Activated CD4-positive, alpha-beta T cell treated with anti-CD3 and anti-CD28 coated beads, Interleukin-2, amount 50 U/mL, for 4 hours (primary cell): Measurements from ENCODE around the gene ZMYND8.
"Not testable (repeated sequence)": the region's sequence is repeated elsewhere in the genome, so short reads cannot be mapped to it uniquely, and the experiment has no call there.

Experiments
- DNase-seq, 2 experiments: peaks; one replicate each; pipeline ENCODE4 v3.0.0-alpha.2; 2020

Gene ZMYND8

DNA sequence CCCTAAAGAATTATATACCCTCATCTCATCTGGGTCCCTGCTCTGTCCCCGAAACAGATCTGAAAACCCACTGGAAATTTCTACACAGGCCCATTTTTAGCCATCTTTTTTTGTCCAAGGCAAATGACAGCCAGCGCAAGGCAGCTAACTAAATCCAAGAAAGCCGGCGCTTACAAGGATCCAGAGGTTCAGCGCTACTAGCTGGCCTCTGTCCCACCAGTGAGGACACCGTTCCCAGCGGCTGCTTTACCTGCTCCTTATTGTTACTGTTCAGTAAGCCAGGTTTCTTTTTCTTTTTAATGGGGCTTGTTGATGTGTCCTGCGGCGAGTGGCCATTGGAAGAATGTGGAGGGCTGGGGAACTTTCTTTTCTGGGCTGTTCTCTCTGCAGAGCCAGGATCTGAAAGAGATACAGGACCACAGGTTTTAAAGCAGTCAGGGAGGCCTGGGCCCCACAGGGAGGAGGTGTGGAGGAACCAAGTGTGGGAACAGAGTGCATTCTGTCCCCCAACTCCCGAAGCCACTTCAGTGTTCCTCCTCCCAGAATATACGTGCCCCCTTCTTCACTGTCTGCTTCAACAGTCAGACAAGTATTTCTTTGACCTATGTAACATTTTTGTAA lies 46.6 kb downstream of the ZMYND8 start:
- DNase-seq: no peak

DNA sequence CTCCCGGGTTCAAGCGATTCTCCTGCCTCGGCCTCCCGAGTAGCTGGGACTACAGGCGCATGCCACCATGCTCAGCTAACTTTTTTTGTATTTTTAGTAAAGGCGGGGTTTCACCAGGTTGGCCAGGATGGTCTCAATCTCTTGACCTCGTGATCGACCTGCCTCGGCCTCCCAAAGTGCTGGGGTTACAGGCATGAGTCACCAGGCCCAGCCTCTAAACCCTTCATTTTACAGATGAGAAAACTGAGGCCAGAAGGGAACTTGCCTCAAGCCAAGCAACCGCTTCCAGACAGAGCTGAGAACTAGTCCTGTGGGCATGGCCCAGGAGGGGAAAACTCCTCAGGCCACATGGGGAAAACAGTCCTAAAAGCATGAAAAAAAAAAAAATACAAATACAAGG lies 47.1 kb downstream of the ZMYND8 start:
- DNase-seq: no peak

DNA sequence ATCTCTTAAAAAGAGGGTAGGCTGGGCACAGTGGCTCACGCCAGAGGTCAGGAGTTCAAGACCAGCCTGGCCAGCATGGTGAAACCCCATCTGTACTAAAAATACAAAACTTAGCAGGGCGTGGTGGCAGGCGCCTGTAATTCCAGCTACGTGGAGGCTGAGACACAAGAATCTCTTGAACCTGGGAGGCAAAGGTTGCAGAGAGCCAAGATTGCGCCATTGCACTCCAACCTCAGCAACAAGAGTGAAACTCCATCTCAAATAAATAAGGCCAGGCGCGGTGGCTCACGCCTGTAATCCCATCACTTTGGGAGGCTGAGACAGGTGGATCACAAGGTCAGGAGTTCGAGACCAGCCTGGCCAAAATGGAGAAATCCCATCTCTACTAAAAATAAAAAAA lies 48.9 kb downstream of the ZMYND8 start:
- not testable (repeated sequence) for DNase-seq

DNA sequence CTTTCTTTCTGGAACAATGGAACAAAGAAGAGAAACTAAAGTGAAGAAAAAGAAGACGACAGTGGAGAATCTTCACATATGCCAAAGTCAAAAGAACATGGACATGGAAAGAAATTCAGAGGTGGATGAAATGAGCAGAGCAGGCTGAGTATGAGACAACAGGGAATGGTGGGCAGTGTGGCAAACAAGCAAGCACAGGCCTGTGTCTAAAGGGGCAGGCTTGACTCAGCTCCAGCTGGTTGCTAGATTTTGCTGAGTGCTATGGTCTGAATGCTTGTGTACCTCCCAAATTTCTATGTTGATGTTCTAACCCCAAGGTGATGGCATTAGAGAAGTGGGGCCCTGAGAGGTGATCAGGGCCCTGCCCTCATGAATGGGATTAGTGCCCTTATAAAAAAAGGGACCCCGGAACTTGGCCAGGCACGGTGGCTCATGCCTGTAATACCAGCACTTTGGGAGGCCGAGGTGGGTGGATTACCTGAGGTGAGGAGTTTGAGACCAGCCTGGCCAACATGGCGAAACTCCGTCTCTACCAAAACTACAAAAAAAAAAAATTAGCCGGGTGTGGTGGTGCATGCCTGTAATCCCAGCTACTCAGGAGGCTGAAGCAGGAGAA lies 49.6 kb downstream of the ZMYND8 start:
- DNase-seq: no peak

DNA sequence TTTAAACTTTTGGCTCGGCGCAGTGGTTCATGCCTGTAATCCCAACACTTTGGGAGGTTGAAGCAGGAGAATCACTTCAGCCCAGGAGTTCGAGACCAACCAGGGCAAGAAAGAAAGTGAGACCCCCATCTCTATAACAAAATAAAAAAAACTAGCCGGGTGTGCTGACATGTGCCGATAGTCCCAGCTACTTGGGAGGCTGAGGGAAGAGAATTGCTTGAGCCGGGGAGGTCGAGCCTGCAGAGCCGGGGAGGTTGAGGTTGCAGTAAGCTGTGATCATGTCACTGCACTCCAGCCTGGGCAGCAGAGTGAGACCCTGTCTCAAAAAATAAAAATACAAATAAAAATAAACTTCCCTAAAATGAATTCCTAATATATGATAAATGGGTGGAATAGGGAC lies 50.4 kb downstream of the ZMYND8 start:
- no peak for DNase-seq

DNA sequence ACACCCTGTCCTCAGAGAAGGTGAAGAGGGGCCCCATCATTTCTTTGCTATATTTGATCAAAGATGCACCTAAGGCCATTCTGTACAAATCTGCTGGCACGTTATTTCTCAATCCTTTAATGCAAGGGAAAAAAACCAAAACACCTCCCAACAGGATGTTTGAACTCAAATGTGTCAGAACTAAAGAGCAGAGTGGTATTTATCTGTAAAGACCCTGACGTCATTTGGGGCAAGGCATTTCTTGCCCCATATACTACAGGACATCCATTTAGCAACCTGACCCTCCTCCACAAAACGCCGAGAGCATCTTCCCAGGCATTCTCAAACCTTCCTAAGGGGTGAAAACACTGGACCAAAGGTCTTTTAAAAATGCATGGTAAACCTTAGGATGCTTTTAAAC lies 50.8 kb downstream of the ZMYND8 start:
- DNase-seq: no peak

DNA sequence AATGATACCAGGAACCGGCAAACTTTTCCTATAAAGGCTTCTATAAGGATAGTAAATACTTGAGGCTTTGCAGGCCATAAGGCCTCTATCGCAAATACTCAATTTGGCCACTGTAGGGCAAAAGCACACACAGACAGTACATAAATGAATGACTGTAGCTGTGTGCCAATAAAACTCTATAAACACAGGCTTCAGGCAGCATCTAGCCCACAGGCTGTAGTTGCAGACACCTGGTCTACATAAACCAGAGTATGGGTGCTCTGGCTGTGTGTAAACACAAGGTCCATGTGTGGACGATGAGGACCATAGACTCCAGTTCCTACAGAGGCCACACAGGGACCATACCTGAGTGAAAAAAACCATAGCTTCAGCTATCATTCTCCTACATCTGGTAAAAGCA lies 52.2 kb downstream of the ZMYND8 start:
- DNase-seq: no peak

DNA sequence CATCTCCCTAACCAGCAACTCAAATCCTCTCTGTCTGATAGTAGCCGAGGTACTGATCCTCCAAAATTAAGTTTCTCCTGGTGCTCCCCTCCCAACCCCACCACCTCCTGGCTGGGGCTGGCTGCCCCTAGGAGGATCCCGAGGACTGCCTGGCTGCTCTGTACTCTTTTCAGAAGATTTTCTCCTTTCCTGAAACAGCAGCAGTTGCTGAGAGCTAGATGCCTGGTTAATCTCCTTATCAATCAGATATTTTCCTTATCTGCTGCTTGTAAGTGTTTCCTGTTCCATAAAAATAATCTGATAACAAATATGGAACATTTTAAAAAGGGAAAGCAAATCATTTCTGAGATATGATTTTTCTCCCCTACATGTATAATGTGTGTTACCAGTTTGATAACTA lies 52.8 kb downstream of the ZMYND8 start:
- DNase-seq: no peak

DNA sequence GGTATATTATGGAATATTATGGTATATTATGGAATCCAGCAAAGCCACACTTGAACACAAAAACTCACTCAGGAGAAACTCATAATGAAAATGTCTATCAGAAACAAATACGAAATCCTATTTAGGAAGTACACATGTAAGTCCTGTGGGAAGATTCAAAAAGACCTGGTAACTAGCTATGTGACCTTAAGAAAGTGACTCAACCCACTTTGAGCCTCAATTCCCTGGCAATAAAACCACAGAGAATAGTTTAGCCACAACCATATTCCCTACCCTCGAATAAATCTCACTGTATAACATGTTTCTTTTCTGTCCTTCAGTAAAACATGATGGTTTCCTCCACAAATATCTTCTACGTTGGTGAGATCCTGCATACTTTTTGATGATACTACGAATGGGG lies 56.4 kb downstream of the ZMYND8 start:
- no peak for DNase-seq

DNA sequence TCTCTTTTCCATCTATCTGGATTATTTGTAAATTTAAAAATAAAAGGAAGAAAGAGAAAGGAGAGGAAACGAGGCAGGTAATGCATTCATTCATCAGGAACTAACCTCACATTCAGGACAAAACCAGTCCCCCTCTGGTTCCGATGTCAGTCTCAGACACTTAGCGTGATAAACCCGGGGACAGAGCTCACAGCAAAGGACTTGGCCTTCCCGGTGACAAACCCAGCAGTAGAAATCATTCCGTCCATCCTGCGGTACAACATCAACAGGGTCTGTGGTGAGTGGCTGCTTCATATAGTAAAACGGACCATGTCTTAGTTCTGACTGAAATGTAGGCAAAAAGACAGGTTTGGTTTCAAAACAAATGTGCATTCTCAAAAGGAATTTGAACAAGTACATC lies 57.9 kb downstream of the ZMYND8 start:
- no peak for DNase-seq

DNA sequence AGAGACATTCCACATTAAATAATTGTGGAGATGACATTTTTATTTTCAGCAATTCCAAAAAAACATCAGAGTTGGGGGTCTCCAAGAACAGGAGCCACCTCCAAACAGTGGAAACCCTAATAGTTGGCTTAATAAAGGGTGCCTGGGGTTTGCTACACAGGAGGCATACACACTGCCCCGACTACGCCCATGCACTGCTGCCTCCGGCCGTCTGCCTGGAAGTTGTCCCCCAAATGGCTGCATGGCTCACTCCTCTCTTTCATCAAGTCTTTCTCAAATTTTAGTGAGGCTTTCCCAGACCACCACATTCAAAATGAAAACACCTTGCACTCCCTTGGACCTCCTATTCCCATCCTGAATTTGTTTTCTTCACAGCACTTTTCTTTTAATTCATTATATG lies 58.8 kb downstream of the ZMYND8 start:
- no peak for DNase-seq

DNA sequence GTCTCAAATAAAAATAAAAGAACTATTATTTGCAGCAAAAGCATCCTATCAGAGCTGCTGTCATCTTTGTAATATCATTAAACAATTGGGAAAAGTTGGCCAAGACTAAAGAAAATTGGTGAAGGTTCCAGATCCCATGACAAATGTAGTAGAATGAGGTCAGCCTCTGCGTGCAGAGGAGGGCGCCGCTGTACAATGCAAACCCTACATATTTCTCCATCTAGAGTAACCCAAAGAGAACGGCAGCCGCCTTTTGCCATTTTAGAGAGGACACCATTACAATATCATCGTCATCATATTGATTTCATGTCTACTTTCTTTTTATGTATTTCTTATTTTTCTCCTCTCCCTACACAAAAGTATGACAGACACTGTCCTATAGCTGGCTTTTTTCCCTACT lies 59.5 kb downstream of the ZMYND8 start:
- no peak for DNase-seq

DNA sequence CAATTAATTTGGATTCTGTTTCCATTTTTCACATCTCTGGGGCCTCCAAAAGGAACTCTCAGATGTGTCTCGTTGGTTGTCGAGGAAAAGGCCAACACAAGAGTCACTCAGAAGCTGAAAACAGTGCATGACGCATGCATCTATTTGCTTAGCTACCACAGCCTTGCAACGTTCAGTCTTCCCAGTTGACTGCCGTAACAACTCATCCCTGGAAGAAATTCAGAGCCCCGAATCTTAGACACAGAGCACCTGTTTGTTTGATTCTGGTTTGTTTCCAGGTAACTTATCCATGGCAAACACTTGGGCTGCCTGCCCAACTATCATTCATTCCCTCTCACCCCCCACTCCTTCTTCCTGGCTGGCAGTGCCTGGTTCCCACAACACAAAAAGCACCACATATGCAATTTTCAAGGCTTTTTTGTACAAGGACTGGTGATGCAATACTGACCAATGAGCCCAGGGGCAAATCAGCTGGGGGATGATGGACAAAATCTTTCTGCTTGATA lies 60.5 kb downstream of the ZMYND8 start:
- DNase-seq: no peak

DNA sequence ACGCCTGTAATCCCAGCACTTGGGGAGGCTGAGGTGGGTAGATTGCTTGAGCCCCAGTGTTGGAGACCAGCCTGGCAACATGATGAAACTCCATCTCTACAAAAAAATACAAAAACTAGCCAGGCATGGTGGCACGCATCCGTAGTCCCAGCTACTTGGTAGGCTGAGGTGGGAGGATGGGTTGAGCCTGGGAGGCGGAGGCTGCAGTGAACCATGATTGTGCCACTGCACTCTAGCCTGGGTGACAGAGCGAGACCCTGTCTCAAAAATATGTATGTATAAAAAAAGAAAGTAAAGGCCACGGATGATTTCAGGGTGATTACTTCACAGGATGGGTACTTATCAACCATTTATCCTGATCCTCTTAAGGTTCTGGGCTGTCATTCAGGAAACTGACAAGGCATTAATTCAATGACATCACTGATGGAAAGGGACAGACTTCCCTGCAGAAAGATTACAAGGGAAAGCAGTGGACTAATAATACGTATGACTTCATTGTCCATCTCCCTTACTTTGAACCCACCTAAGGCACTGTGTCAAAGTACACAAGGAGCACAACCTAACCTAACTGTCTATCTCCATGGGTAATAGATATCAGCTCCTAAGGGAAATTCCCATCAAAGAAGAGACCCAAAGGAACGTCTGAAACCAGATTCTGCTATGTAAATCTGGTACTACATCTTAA lies 61.2 kb downstream of the ZMYND8 start:
- DNase-seq: no peak

DNA sequence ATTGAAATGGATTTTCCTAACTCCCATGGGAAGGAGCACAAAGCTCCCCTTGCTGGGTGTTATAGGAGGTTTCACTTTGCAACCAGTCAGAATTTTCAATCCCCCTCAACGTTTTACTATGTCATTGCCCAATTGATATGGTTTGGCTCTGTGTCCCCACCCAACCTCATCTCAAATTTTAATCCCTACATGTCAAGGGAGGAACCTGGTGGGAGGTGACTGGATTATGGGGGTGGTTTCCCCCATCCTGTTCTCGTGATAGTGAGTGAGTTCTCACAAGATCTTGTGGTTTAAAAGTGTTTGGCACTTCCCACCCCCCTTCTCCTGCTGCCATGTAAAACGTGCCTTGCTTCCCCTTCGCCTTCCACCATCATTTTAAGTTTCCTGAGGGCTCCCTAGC lies 62.9 kb downstream of the ZMYND8 start:
- DNase-seq: no peak

DNA sequence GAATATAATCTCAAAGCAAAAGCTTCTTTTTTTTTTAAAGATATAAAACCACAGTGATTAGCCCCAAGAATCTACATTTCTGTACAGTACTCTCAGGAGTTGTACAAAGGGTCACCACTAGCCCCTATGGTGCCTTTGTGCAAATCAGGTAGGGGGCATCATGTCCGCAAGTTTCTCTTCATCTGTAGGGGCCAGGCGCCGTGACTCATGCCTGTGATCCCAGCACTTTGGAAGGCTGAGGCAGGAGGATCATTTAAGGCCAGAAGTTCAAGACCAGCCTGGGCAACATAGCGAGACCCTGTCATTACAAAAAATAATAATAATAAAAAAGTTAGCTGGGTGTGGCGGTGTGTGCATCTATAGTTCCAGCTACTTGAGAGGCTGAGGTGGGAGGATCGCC lies 63.9 kb downstream of the ZMYND8 start:
- DNase-seq: no peak

DNA sequence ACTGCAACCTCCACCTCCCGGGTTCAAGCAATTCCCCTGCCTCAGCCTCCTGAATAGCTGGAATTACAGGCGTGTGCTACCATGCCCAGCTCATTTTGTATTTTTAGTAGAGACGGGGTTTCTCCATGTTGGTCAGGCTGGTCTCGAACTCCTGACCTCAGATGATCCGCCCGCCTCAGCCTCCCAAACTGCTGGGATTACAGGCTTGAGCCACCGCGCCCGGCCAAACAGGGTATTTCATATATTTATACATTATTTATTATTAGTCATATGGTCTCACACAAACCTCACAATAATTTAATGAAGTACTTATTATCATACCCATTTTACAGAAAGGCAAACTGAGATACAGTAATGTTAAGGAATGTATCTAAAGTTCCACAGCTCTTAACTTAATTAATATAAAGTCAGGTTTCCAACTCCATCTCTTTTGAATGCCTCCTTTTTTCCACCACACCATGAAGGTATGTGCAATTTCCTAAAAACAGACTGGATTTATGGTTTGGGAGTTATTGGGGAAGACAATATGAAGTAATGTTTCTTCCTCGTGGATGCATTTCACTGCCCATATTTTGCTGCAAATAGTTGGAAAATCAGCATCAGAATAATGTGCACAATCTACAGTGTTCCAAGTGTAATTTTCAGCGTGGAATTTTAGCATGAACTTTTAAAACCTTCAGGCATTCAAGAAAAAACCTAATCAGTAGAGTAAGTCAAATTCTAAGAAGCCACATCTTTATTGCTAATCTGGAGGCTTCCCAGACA lies 65.7 kb downstream of the ZMYND8 start:
- no peak for DNase-seq

DNA sequence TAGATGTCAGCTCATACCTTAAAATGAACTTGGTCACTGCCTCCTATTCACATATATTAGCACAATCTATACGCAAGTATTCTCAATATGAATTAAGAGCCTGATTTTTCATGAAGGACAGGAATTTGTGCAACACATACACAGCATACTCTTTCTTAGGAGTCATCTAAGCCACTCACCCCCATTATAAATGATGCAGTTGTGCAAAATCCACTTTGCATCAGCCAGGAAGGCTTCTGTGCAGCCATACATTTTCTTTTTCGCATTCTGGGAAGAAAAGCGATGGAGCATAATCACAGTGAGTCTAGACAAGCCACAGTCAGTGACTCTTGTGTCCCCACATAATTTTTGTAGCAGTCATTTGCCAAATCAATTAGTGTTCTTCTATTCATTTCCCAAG lies 66.5 kb downstream of the ZMYND8 start:
- DNase-seq: no peak

DNA sequence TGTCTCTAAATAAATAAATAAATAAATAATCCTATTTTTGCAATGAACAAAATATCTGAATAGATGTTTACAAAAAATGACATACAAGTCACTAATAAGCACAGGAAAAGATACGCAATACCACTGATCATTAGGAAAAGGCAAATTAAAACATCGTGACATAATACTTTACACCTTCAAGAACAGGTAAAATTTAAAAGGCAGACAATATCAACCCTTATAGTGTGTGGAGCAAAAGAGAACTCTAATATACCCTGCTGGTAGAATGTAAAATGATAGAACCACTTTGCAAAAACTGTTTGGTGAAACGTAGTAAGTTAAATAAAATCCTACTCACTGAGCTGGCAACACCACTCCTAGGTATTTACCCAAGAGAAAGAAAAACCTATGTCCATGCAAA lies 67.4 kb downstream of the ZMYND8 start:
- no peak for DNase-seq

DNA sequence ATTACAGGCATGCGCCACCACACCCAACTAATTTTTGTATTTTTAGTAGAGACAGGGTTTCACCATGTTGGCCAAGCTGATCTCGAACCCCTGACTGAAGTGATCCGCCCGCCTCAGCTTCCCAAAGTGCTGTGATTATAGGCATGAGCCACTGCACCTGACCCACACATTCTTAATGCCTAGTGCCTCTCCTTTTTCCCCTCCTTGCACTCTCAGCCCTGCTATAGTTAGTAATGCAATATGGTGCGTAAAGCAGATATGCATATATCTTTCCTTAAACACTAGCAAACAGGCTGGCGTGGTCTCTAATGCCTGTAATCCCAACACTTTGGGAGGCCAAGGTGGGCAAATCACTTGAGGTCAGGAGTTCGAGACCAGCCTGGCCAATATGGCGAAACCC lies 68.0 kb downstream of the ZMYND8 start:
- not testable (repeated sequence) for DNase-seq

DNA sequence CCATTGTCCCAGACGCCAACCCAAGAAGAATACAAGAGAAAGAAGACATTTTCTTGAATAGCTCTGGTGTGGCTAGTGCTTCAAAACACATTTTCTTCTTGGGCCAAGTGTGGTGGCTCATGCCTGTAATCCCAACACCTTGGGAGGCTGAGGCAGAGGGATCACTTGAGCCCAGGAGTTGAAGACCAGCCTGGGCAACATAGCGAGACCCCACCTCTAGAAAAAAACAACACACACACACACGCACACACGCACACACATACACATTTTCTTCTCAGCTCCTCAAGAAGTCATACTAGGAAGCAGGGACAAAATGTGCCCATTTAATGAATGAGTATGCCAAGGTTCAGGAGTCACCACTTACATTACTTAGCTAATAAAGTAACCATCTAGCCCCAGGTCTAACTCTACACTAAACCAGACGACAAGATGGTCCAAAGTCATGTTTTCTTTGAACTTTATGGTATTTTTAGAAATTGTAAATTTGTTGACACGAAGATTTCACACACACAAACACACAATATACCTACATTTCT lies 68.8 kb downstream of the ZMYND8 start:
- no peak for DNase-seq

DNA sequence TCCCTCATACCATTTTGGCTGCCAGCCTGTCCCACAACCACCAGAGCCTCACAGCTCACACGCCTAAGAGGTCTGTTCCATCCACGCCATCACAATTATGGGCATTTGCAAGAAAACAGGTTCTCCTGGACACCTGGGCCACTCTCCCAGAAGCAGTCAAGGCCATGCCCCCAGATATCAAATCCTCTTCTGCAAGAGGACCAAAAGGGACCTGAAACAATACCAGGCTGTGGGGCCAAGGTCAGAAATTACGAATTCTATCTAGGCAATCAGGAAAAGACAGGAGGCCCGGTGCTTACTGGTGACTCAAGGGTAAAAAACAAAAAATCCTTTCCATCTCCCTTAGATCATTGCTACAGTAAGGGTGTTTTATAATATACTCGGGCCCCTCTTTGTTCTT lies 69.8 kb downstream of the ZMYND8 start:
- DNase-seq: no peak

DNA sequence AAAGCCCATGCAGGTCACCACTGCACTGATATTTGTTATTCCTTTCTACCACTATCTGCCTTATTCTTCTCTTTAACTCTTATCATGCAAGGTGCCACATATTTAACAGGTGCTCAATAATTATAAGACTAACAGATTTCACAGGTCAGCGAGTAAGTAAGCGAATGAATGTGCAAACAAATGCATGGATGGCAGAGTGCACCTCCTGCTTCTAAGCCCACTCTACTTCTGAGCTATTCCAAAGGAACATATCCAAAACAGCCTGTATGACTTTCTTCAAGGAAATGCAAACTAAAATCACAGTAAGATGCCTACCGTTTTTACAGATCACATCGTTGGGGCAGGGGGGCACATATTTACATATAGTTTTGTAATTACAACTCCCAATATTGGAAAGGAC lies 71.3 kb downstream of the ZMYND8 start:
- DNase-seq: no peak
